CD14-positive monocyte (primary cell): Measurements from ENCODE around the gene NMT1. TPM values are rescaled to one million over a fixed set of nuclear protein-coding genes. Genes with fewer than 3 reads are reported as not detected.
"Not testable (repeated sequence)": the region's sequence is repeated elsewhere in the genome, so short reads cannot be mapped to it uniquely, and the experiment has no call there.

Experiments used
- DNase-seq, 3 donors: peaks; one replicate each; pipeline ENCODE4 v3.0.0-alpha.2; 2011 to 2022
- H2AFZ ChIP-seq: 2 replicates; pipeline ENCODE4 v1.6.0; 2012; ENCODE audit warnings: mild to moderate bottlenecking, low read depth, low read length, inconsistent platforms; ENCODE audit not compliant: insufficient read depth, poor library complexity, severe bottlenecking
- H3K27ac ChIP-seq, 2 donors: 1 replicate in 1 of 2; 2 replicates in 1 of 2; pipeline ENCODE4 v1.5.1; 2012 to 2013; ENCODE audit warnings: low read length in 2 of 2, control low read depth in 1 of 2, inconsistent platforms in 1 of 2, low read depth in 1 of 2, mild to moderate bottlenecking in 1 of 2
- H3K27me3 ChIP-seq, 2 donors: one replicate each; pipeline versions ENCODE4 v1.6.0 to v1.6.1; 2011 to 2013; ENCODE audit warnings: low read length in 2 of 2; ENCODE audit not compliant: control insufficient read depth in 2 of 2, insufficient read depth in 2 of 2
- H3K36me3 ChIP-seq, 2 donors: replicated peaks in 1 of 2; 1 replicate in 1 of 2; 2 replicates in 1 of 2; pipeline versions ENCODE4 v1.5.1 to v1.6.1; 2012 to 2013; ENCODE audit warnings: low read length in 2 of 2, control low read depth in 1 of 2, inconsistent platforms in 1 of 2, mild to moderate bottlenecking in 1 of 2; ENCODE audit not compliant: insufficient read depth in 2 of 2, control insufficient read depth in 1 of 2
- H3K4me1 ChIP-seq, 2 donors: 1 replicate in 1 of 2; 2 replicates in 1 of 2; pipeline versions ENCODE4 v1.5.1 to v1.6.1; 2012 to 2013; ENCODE audit warnings: low read length in 2 of 2, control low read depth in 1 of 2, inconsistent platforms in 1 of 2, mild to moderate bottlenecking in 1 of 2, moderate library complexity in 1 of 2; ENCODE audit not compliant: insufficient read depth in 2 of 2, control insufficient read depth in 1 of 2
- H3K4me2 ChIP-seq: replicated peaks from 2 replicates; pipeline ENCODE3; 2012; ENCODE audit warnings: low read length, moderate library complexity, mild to moderate bottlenecking; ENCODE audit not compliant: poor library complexity, severe bottlenecking; ENCODE audit errors: extremely low read depth
- H3K4me3 ChIP-seq, 3 experiments: fragments of 200-600 bp in 1 of 3; sonication (generic) in 1 of 3; replicated peaks in 1 of 3; 1 replicate in 2 of 3; 2 replicates in 1 of 3; pipeline ENCODE4 v1.5.1; 2011 to 2013; ENCODE audit warnings: low read length in 3 of 3, mild to moderate bottlenecking in 3 of 3, control low read depth in 2 of 3, low read depth in 2 of 3, inconsistent platforms in 1 of 3, moderate library complexity in 1 of 3
- H3K79me2 ChIP-seq: 2 replicates; pipeline ENCODE4 v1.6.0; 2012; ENCODE audit warnings: mild to moderate bottlenecking, control low read depth, inconsistent platforms, low read length, moderate library complexity; ENCODE audit not compliant: insufficient read depth
- H3K9ac ChIP-seq: 2 replicates; pipeline ENCODE4 v1.6.0; 2017; ENCODE audit warnings: low read length, mild to moderate bottlenecking; ENCODE audit not compliant: insufficient read depth, poor library complexity, severe bottlenecking
- H3K9me3 ChIP-seq, 2 donors: replicated peaks in 1 of 2; 1 replicate in 1 of 2; 2 replicates in 1 of 2; pipeline versions ENCODE4 v1.5.1 to v1.6.1; 2012 to 2013; ENCODE audit warnings: low read length in 2 of 2, control low read depth in 1 of 2; ENCODE audit not compliant: control insufficient read depth in 1 of 2, insufficient read depth in 1 of 2
- H4K20me1 ChIP-seq: 2 replicates; pipeline ENCODE4 v1.6.0; 2012; ENCODE audit warnings: mild to moderate bottlenecking, low read length, control low read depth, moderate library complexity; ENCODE audit not compliant: insufficient read depth
- H3K27ac Mint-ChIP-seq, 7 donors: one replicate each; pipeline ENCODE4 v1.8.0; 2020; ENCODE audit warnings: mild to moderate bottlenecking in 7 of 7, mixed read lengths in 7 of 7, moderate library complexity in 6 of 7, inconsistent platforms in 2 of 7
- H3K27me3 Mint-ChIP-seq, 3 donors: one replicate each; pipeline ENCODE4 v1.8.0; 2021 to 2022; ENCODE audit warnings: low read depth in 3 of 3, mild to moderate bottlenecking in 3 of 3, mixed read lengths in 3 of 3, moderate library complexity in 3 of 3, inconsistent platforms in 1 of 3
- H3K36me3 Mint-ChIP-seq, 2 donors: one replicate each; pipeline ENCODE4 v1.8.0; 2020; ENCODE audit warnings: mixed read lengths in 2 of 2, inconsistent platforms in 1 of 2, mild to moderate bottlenecking in 1 of 2
- H3K4me1 Mint-ChIP-seq: one replicate; pipeline ENCODE4 v1.8.0; 2020; ENCODE audit warnings: mild to moderate bottlenecking, mixed read lengths
- H3K4me3 Mint-ChIP-seq, 2 donors: one replicate each; pipeline ENCODE4 v1.8.0; 2020; ENCODE audit warnings: mild to moderate bottlenecking in 2 of 2, mixed read lengths in 2 of 2, moderate library complexity in 1 of 2
- H3K9me3 Mint-ChIP-seq, 7 donors: one replicate each; pipeline ENCODE4 v1.8.0; 2020 to 2022; ENCODE audit warnings: mixed read lengths in 7 of 7, mild to moderate bottlenecking in 6 of 7, moderate library complexity in 6 of 7, inconsistent platforms in 2 of 7
- WGBS: methylation state at CpG from one replicate; pipeline ENCODE4 v1.1.5; 2013; ENCODE audit warnings: missing lambda C conversion rate; ENCODE audit not compliant: insufficient coverage; 5-methylcytosine and 5-hydroxymethylcytosine counted together
- intact Hi-C, 2 donors: fragments of 100-400 bp; cut with micrococcal nuclease; formaldehyde crosslinking; loops; one replicate each; pipeline versions ENCODE4 v1.15.0 to v1.15.1; 2023
- polyA plus RNA-seq, 3 donors: library from polyadenylated mRNA; depleted of rRNA in 1 of 3; unstranded in 2 of 3; stranded (reverse) in 1 of 3; fragments of 300-500 nt in 2 of 3; fragments of >200 nt in 1 of 3; fragmentation: Illumina TruSeq in 2 of 3; gene quantifications; 1 replicate in 2 of 3; 2 replicates in 1 of 3; pipeline ENCODE4 v1.2.3, GENCODE V29; 2012 to 2021
- TF ChIP-seq, protein P1 (sequence below): fragments of 200-600 bp; IDR thresholded peaks from one replicate; pipeline ENCODE4 v1.8.0; 2022; ENCODE audit warnings: antibody characterized with exemption, mild to moderate bottlenecking

Gene NMT1
- polyA plus RNA-seq, 3 donors, result 27.2 to 50.2 (median 45.1) TPM

DNA sequence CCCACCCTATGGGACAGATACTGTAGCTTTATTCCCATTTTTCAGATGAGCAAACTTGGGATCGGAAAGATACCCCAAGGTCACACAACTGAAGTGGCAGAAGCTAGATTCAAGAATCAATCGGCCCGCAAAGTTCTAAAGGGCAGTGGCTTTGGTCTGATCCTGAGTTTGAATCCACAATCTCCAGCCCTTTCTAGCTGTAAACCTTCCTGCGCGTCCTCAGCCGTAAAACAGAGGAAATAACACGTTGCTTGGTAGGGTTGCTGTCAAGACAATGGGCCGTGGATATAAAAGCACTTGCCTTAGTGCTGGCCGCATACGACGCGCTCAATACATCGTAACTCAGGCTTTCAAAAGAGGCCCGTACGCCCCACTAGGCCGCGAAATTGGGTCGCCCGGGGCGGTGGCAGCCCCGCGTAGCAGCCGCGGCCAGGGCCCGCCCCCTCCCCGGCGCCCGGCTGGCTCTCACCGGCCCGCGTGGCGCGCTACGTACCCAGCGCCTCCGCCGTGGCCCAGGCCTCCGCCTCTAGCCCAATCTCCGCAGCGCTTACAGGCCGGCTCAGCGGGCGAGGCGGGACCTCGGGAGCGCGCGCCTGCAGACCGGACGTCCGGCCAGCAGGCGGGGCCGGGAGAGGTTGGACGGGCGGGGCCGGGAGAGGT, 9.9 kb upstream of the NMT1 start, which contains the start of gene DCAKD:
DCAKD (minus strand) TSS at position 573 of the 660 bp plus-strand sequence. CDS start 16,747 bp downstream, outside the sequence.
- H3K4me3 ChIP-seq, result peak within 1 kb of the TSS; percentile 59 to 83 (median 81)
- H3K27me3 ChIP-seq, result no peaks in the 10 kb centered on the region
- H3K4me1 ChIP-seq, result peaks cover 16 to 21% of the 10 kb centered on the region in 2 donors
- Mint-ChIP-seq H3K4me3 (peak within 1 kb of the TSS; percentile 77 to 88), H3K27ac (peak within 1 kb of the TSS; percentile 83 to 91 (median 90)), H3K4me1 (peaks cover 25% of the 10 kb centered on the region), H3K36me3 (peaks cover 4% of the 10 kb centered on the region in 2 donors), H3K9me3 (no peaks in the 10 kb centered on the region), H3K27me3 (peaks cover 0 to 2% (median 0%) of the 10 kb centered on the region in 3 donors)
- intact Hi-C loops, result loop anchor here in 1 of 2 donors (10.0 kb wide), 1 partner anchor 156 kb away; the partner anchor contains the start of gene EFTUD2
- peak within 1 kb of the TSS; percentile 91 for H3K4me2 ChIP-seq
- H3K9me3 ChIP-seq, result no peaks in the 10 kb centered on the region
- H3K9ac ChIP-seq, result peak within 1 kb of the TSS; percentile 56
- H2AFZ ChIP-seq, result peak within 1 kb of the TSS; percentile 81
- TF ChIP-seq, protein P1, sequence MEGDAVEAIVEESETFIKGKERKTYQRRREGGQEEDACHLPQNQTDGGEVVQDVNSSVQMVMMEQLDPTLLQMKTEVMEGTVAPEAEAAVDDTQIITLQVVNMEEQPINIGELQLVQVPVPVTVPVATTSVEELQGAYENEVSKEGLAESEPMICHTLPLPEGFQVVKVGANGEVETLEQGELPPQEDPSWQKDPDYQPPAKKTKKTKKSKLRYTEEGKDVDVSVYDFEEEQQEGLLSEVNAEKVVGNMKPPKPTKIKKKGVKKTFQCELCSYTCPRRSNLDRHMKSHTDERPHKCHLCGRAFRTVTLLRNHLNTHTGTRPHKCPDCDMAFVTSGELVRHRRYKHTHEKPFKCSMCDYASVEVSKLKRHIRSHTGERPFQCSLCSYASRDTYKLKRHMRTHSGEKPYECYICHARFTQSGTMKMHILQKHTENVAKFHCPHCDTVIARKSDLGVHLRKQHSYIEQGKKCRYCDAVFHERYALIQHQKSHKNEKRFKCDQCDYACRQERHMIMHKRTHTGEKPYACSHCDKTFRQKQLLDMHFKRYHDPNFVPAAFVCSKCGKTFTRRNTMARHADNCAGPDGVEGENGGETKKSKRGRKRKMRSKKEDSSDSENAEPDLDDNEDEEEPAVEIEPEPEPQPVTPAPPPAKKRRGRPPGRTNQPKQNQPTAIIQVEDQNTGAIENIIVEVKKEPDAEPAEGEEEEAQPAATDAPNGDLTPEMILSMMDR, result no peak
- DNase-seq, result peak; percentile 89 to 91 (median 90)
- H3K27ac ChIP-seq, result peak within 1 kb of the TSS; percentile 43 to 79
- no peaks in the 10 kb centered on the region for H3K36me3 ChIP-seq
- WGBS, result under 1% methylated on average over 39 of the region's 56 CpGs
- H4K20me1 ChIP-seq, result no peaks in the 10 kb centered on the region
- peaks cover 42% of the 10 kb centered on the region for H3K79me2 ChIP-seq

DNA sequence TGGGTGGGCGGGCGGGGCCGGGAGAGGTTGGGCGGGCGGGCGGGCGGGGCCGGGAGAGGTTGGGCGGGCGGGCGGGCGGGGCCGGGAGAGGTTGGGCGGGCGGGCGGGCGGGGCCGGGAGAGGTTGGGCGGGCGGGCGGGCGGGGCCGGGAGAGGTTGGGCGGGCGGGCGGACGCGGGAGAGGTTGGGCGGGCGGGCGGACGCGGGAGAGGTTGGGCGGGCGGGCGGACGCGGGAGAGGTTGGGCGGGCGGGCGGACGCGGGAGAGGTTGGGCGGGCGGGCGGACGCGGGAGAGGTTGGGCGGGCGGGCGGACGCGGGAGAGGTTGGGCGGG, 9.4 kb upstream of the NMT1 start:
- H3K27me3 Mint-ChIP-seq, H3K9ac ChIP-seq, H4K20me1 ChIP-seq, H3K36me3 ChIP-seq, H3K36me3 Mint-ChIP-seq, H3K27ac Mint-ChIP-seq, H3K27me3 ChIP-seq, H3K9me3 Mint-ChIP-seq, DNase-seq, H3K9me3 ChIP-seq, H2AFZ ChIP-seq, H3K27ac ChIP-seq: not testable (repeated sequence)
- peaks cover 16 to 21% of the 10 kb centered on the region in 2 donors for H3K4me1 ChIP-seq
- Mint-ChIP-seq H3K4me3 (peak overlapping the region in 1 of 2 donors; percentile 75), H3K4me1 (peaks cover 25% of the 10 kb centered on the region)
- peak overlapping the region in 2 of 3 experiments; percentile 59 to 81 for H3K4me3 ChIP-seq
- peaks cover 41% of the 10 kb centered on the region for H3K79me2 ChIP-seq
- peak overlapping the region; percentile 91 for H3K4me2 ChIP-seq
- intact Hi-C loops, result loop anchor here in 1 of 2 donors (10.0 kb wide), 1 partner anchor 157 kb away; the partner anchor contains the start of gene EFTUD2
- WGBS, result no CpG with 5 or more reads among the region's 54 CpGs
